K562 (cell line): Measurements from ENCODE around the gene EPHB2. TPM values are rescaled to one million over a fixed set of nuclear protein-coding genes. Genes with fewer than 3 reads are reported as not detected.

Experiments
- ATAC-seq: fragments of 200-7000 bp; cut with Tn5 transposase; 3 replicates; pipeline ENCODE4 v1.9.1; 2020; ENCODE audit warnings: moderate library complexity
- BruUV-seq: library from RNA; stranded (reverse); fragments of 400-500 nt; replicated peaks from 2 replicates; lab custom pipeline; 2021; lab: Mats Ljungman, UMichigan
- CTCF ChIA-PET: fragments of 300-600 bp; formaldehyde crosslinking; extraction: SDS; loops from one replicate; lab custom pipeline; 2021; ENCODE audit warnings: low intra/inter-chr PET ratio; lab: Yijun Ruan, JAX
- POLR2A ChIA-PET: fragments of 300-600, 350-650 bp; sonication (Branson Sonifier 250); formaldehyde crosslinking; extraction: SDS; loops from one replicate; lab custom pipeline; 2021; ENCODE audit warnings: antibody characterized with exemption, inconsistent platforms; lab: Yijun Ruan, JAX
- DNase-seq, 4 experiments: peaks; one replicate each; pipeline versions ENCODE4 v3.0.0 to v3.0.0-alpha.2; 2011 to 2018; ENCODE audit warnings: low spot score in 3 of 4, mixed read lengths in 3 of 4; ENCODE audit errors: extremely low read depth in 1 of 4
- FAIRE-seq: peaks from 2 replicates; lab custom pipeline; 2011; peaks lifted over from hg19 to GRCh38; lab: Jason Lieb, UNC
- H2AFZ ChIP-seq: 2 replicates; pipeline ENCODE4 v1.6.0; 2011; ENCODE audit warnings: low read depth, low read length, control low read depth, inconsistent platforms
- H3K27ac ChIP-seq: fragments of 200-600 bp; 3 replicates; pipeline ENCODE4 v1.8.0; 2011; ENCODE audit warnings: low read depth, mild to moderate bottlenecking, control low read depth, inconsistent platforms, low read length, moderate library complexity, mixed read lengths; ENCODE audit errors: extremely low read depth
- H3K27me3 ChIP-seq, 2 experiments: fragments of 300-600 bp in 1 of 2; 2 replicates in 1 of 2; 3 replicates in 1 of 2; pipeline versions ENCODE4 v1.6.0 to v1.8.0; 2011; ENCODE audit warnings: inconsistent platforms in 2 of 2, low read length in 2 of 2, mild to moderate bottlenecking in 1 of 2, mixed read lengths in 1 of 2, moderate library complexity in 1 of 2; ENCODE audit not compliant: control insufficient read depth in 2 of 2, insufficient read depth in 2 of 2
- H3K36me3 ChIP-seq: fragments of 300-600 bp; 3 replicates; pipeline ENCODE4 v1.8.0; 2011; ENCODE audit warnings: mild to moderate bottlenecking, low read length, inconsistent platforms; ENCODE audit not compliant: control insufficient read depth, insufficient read depth
- H3K4me1 ChIP-seq, 2 experiments: fragments of 200-600 bp in 1 of 2; replicated peaks in 1 of 2; 2 replicates in 1 of 2; 3 replicates in 1 of 2; pipeline versions ENCODE4 v1.5.1 to v1.8.0; 2011; ENCODE audit warnings: inconsistent platforms in 2 of 2, low read length in 2 of 2, mild to moderate bottlenecking in 1 of 2, mixed read lengths in 1 of 2, moderate library complexity in 1 of 2; ENCODE audit not compliant: control insufficient read depth in 2 of 2, insufficient read depth in 2 of 2
- H3K4me2 ChIP-seq: 2 replicates; pipeline ENCODE4 v1.6.1; 2011; ENCODE audit warnings: low read length, control low read depth, inconsistent platforms, mixed read lengths; ENCODE audit not compliant: insufficient read depth
- H3K4me3 ChIP-seq: fragments of 200-600 bp; sonication (generic), shearing (Covaris generic); 2 replicates; pipeline ENCODE4 v1.5.1; 2016; ENCODE audit warnings: control low read depth, inconsistent platforms
- H3K79me2 ChIP-seq: fragments of 200-600 bp; 3 replicates; pipeline ENCODE4 v1.8.0; 2011; ENCODE audit warnings: low read length, inconsistent platforms; ENCODE audit not compliant: control insufficient read depth, insufficient read depth
- H3K9ac ChIP-seq, 2 experiments: 2 replicates each; pipeline versions ENCODE4 v1.6.0 to v1.6.1; 2011; ENCODE audit warnings: low read depth in 2 of 2, low read length in 2 of 2, control low read depth in 1 of 2, inconsistent platforms in 1 of 2, mild to moderate bottlenecking in 1 of 2, mixed read lengths in 1 of 2; ENCODE audit not compliant: insufficient read depth in 1 of 2
- H3K9me1 ChIP-seq: one replicate; pipeline ENCODE4 v1.6.0; 2011; ENCODE audit warnings: inconsistent platforms, mild to moderate bottlenecking, low read length, moderate library complexity; ENCODE audit not compliant: control insufficient read depth, insufficient read depth
- H3K9me3 ChIP-seq: replicated peaks from 2 replicates; pipeline ENCODE4 v1.5.1; 2011; ENCODE audit warnings: low read depth, low read length, inconsistent platforms; ENCODE audit not compliant: control insufficient read depth, insufficient read depth
- H4K20me1 ChIP-seq: replicated peaks from 2 replicates; pipeline ENCODE4 v1.6.1; 2011; ENCODE audit warnings: low read length, inconsistent platforms, mixed read lengths; ENCODE audit not compliant: control insufficient read depth, insufficient read depth
- E2F1 ChIP-seq: sonication (generic); formaldehyde crosslinking; IDR thresholded peaks from 2 replicates; pipeline ENCODE4 v1.8.1; 2023; ENCODE audit warnings: mild to moderate bottlenecking, missing genetic modification reagents, moderate library complexity
- ELK3 ChIP-seq: fragments of 450-650 bp; formaldehyde crosslinking; IDR thresholded peaks from 2 replicates; pipeline ENCODE4 v1.4.0; 2020; ENCODE audit warnings: mild to moderate bottlenecking
- RERE ChIP-seq: sonication (generic); formaldehyde crosslinking; IDR thresholded peaks from 2 replicates; pipeline ENCODE4 v1.8.0; 2023; ENCODE audit warnings: missing genetic modification reagents, mild to moderate bottlenecking, borderline replicate concordance
- XRCC3 ChIP-seq: fragments of 450-650 bp; IDR thresholded peaks from 2 replicates; pipeline ENCODE4 v1.6.1; 2017; ENCODE audit warnings: mild to moderate bottlenecking, moderate library complexity
- ZNF232 ChIP-seq: sonication (generic); formaldehyde crosslinking; IDR thresholded peaks from 2 replicates; pipeline ENCODE4 v1.8.0; 2022; ENCODE audit warnings: mild to moderate bottlenecking, missing genetic modification reagents
- ZNF24 ChIP-seq: fragments of 450-650 bp; IDR thresholded peaks from 2 replicates; pipeline ENCODE4 v1.6.1; 2016
- WGBS: fragments of 100-300 bp; shearing (Covaris generic); methylation state at CpG from one replicate; pipeline ENCODE4 v1.1.6; 2016; ENCODE audit warnings: low coverage, mixed read lengths; ENCODE audit not compliant: insufficient coverage; ENCODE audit errors: missing lambda C conversion rate; 5-methylcytosine and 5-hydroxymethylcytosine counted together
- in situ Hi-C: fragments of 300-500 bp; cut with MboI; formaldehyde crosslinking; loops from 4 replicates; pipeline ENCODE4 v1.15.0; 2018; ENCODE audit warnings: inconsistent platforms, mixed read lengths
- intact Hi-C: fragments of 100-400 bp; cut with micrococcal nuclease; formaldehyde crosslinking; loops from 2 replicates; pipeline ENCODE4 v1.14.2; 2022
- polyA plus RNA-seq, 8 experiments: library from polyadenylated mRNA; depleted of rRNA in 4 of 8; stranded (reverse) in 5 of 8; unstranded in 3 of 8; fragments of >200 nt; fragmentation: Nextera tagmentation in 2 of 8; fragmentation: Illumina TruSeq in 1 of 8; extraction: Ambion mirVana in 2 of 8; extraction: Trizol in 1 of 8; gene quantifications; 2 replicates each; pipeline versions ENCODE4 v1.2.1 to v1.2.3, GENCODE V29; 2011 to 2014; ENCODE audit warnings: inconsistent platforms in 1 of 8, missing spikeins in 1 of 8
- total RNA-seq, 7 experiments: library from RNA; depleted of rRNA in 6 of 7; stranded (reverse); fragments of >200 nt in 6 of 7; fragmentation: Illumina TruSeq in 2 of 7; extraction: Trizol in 2 of 7; gene quantifications; 2 replicates each; pipeline versions ENCODE4 v1.2.1 to v1.2.3, GENCODE V29; 2011 to 2021; ENCODE audit warnings: low replicate concordance in 1 of 7

Gene EPHB2
- total and polyA plus RNA-seq, 9 of the 15 experiments (the other 6 are each of a cell fraction or from before 2014, with no cell fraction given) = not detected

- intact Hi-C loops (no loop called here), in situ Hi-C loops (no loop called here)
- no peak overlapping the region for H3K9ac ChIP-seq
- H4K20me1 ChIP-seq = peaks cover 18% of the 10 kb centered on the region
- no TSS peak for BruUV-seq
- peaks cover 16 to 54% of the 10 kb centered on the region in 2 experiments; a peak in 4 of 5 replicates for H3K27me3 ChIP-seq
- H3K36me3 ChIP-seq = no peaks in the 10 kb centered on the region; the same call in 2 of the 3 replicates
- H3K27ac ChIP-seq = no peak overlapping the region
- no peak for DNase-seq
- H3K9me1 ChIP-seq = no peaks in the 10 kb centered on the region
- TF ChIP-seq ZNF24 = peak; percentile 88
- no peak for TF ChIP-seq XRCC3
- TF ChIP-seq E2F1 (CRISPR knock-in tag) = no peak
- CTCF ChIA-PET = no interaction called here
- no peak for ATAC-seq
- no peak overlapping the region for H3K4me3 ChIP-seq
- FAIRE-seq = no peak
- 0% methylated on average over 1 of the region's 1 CpG for WGBS
- H3K79me2 ChIP-seq = no peaks in the 10 kb centered on the region
- no peak overlapping the region for H3K4me2 ChIP-seq
- H3K4me1 ChIP-seq = 0 out of 5 replicates have a peak, but pooled peaks cover 0 to 4% of the 10 kb centered on the region in 2 experiments
- no peaks in the 10 kb centered on the region; the same call in 1 of the 2 replicates for H3K9me3 ChIP-seq
- H2AFZ ChIP-seq = no peak overlapping the region
- POLR2A ChIA-PET = interaction anchor here (1.1 to 1.4 kb wide), 2 partner anchors 110 to 246 kb away, joined by 3 to 4 read pairs; no protein-coding TSS in a partner anchor
Measured at GRCh38 chr1:22683547-22683946, 27.1 kb upstream of the EPHB2 start.

- 0 out of 5 replicates have a peak, but pooled peaks cover 0 to 4% of the 10 kb centered on the region in 2 experiments for H3K4me1 ChIP-seq
- CTCF ChIA-PET = interaction anchor here (0.5 kb wide), 1 partner anchor 19 kb away, joined by 3 read pairs; no protein-coding TSS in a partner anchor
- no peak overlapping the region for H3K4me3 ChIP-seq
- BruUV-seq = no TSS peak
- intact Hi-C loops = no loop called here
- DNase-seq = no peak
- peaks cover 18% of the 10 kb centered on the region for H4K20me1 ChIP-seq
- no peak for FAIRE-seq
- POLR2A ChIA-PET = interaction anchor here (1.3 kb wide), 1 partner anchor 10 kb away, joined by 4 read pairs; no protein-coding TSS in a partner anchor
- H3K27me3 ChIP-seq = peaks cover 24 to 58% of the 10 kb centered on the region in 2 experiments
- peak overlapping the region in 1 of 2 experiments; percentile 11; a peak in 1 of 4 replicates for H3K9ac ChIP-seq
- H3K4me2 ChIP-seq = no peak overlapping the region
- no peaks in the 10 kb centered on the region for H3K79me2 ChIP-seq
- no peaks in the 10 kb centered on the region for H3K9me3 ChIP-seq
- 1% methylated on average over 10 of the region's 10 CpGs for WGBS
- H3K36me3 ChIP-seq = no peaks in the 10 kb centered on the region
- H2AFZ ChIP-seq = no peak overlapping the region
- no peak overlapping the region for H3K27ac ChIP-seq
- in situ Hi-C loops = no loop called here
- ATAC-seq = no peak
- no peaks in the 10 kb centered on the region for H3K9me1 ChIP-seq
- TF ChIP-seq RERE (CRISPR knock-in tag) = no peak
- TF ChIP-seq ELK3 = no peak
- TF ChIP-seq ZNF232 (CRISPR knock-in tag) = no peak
Measured at GRCh38 chr1:22685591-22686059, 25.0 kb upstream of the EPHB2 start.
